Measurements from ENCODE around the gene REG1A.

REG1A gene

GRCh38 chr2:79120194-79120713, at the start of gene REG1A:
TSS of gene REG1A (plus strand) at chr2:79120488. CDS start at chr2:79120862, 374 bp downstream.
- Mint-ChIP-seq H3K4me3 (no peak within 1 kb of the TSS), H3K27ac (no peak within 1 kb of the TSS), H3K4me1 (no peaks in the 10 kb centered on the region), H3K36me3 (no peaks in the 10 kb centered on the region), H3K9me3 (peaks cover 19% of the 10 kb centered on the region)
- DNase-seq (ENCODE audit: low spot score in 2 of 2) = no peak
- no peak for ATAC-seq

GRCh38 chr2:79071078-79071477, 49.2 kb upstream of the REG1A start:
- no peak for DNase-seq (ENCODE audit: low spot score in 2 of 2)
- no peaks in the 10 kb centered on the region for H3K36me3 Mint-ChIP-seq
- no peak overlapping the region for H3K27ac Mint-ChIP-seq
- no peaks in the 10 kb centered on the region for H3K4me1 Mint-ChIP-seq
- ATAC-seq = no peak
- no peak overlapping the region for H3K4me3 Mint-ChIP-seq
- peaks cover 22% of the 10 kb centered on the region for H3K9me3 Mint-ChIP-seq

GRCh38 chr2:79082987-79083386, 37.3 kb upstream of the REG1A start:
- Mint-ChIP-seq H3K27ac (no peak overlapping the region), H3K4me1 (no peaks in the 10 kb centered on the region), H3K9me3 (peaks cover 26% of the 10 kb centered on the region)

GRCh38 chr2:79083597-79084251, 36.6 kb upstream of the REG1A start:
- no peak for ATAC-seq
- no peak for DNase-seq (ENCODE audit: low spot score in 2 of 2)
- H3K4me1 Mint-ChIP-seq = no peaks in the 10 kb centered on the region
- no peaks in the 10 kb centered on the region for H3K36me3 Mint-ChIP-seq
- no peak overlapping the region for H3K4me3 Mint-ChIP-seq
- no peak overlapping the region for H3K27ac Mint-ChIP-seq
- peaks cover 26% of the 10 kb centered on the region for H3K9me3 Mint-ChIP-seq

More at GRCh38 chr2:79082987-79083386, 37.3 kb upstream of the REG1A start:
- no peak for DNase-seq (ENCODE audit: low spot score in 2 of 2)
- no peaks in the 10 kb centered on the region for H3K36me3 Mint-ChIP-seq
- no peak for ATAC-seq
- H3K4me3 Mint-ChIP-seq = no peak overlapping the region

GRCh38 chr2:79084495-79085135, 35.7 kb upstream of the REG1A start:
- peaks cover 24% of the 10 kb centered on the region for H3K9me3 Mint-ChIP-seq
- no peak overlapping the region for H3K4me3 Mint-ChIP-seq
- DNase-seq (ENCODE audit: low spot score in 2 of 2) = no peak
- H3K36me3 Mint-ChIP-seq = no peaks in the 10 kb centered on the region
- ATAC-seq = no peak
- no peak overlapping the region for H3K27ac Mint-ChIP-seq
- H3K4me1 Mint-ChIP-seq = no peaks in the 10 kb centered on the region

- no peak overlapping the region for H3K27ac Mint-ChIP-seq
- H3K4me3 Mint-ChIP-seq = no peak overlapping the region
- no peak for ATAC-seq
- no peaks in the 10 kb centered on the region for H3K36me3 Mint-ChIP-seq
- no peak for DNase-seq (ENCODE audit: low spot score in 2 of 2)
- H3K4me1 Mint-ChIP-seq = no peaks in the 10 kb centered on the region
- peaks cover 24% of the 10 kb centered on the region for H3K9me3 Mint-ChIP-seq
Measured at GRCh38 chr2:79085382-79085781, 34.9 kb upstream of the REG1A start.

GRCh38 chr2:79086255-79086654, 34.0 kb upstream of the REG1A start:
- Mint-ChIP-seq H3K4me1 (no peaks in the 10 kb centered on the region), H3K4me3 (no peak overlapping the region), H3K36me3 (no peaks in the 10 kb centered on the region), H3K27ac (no peak overlapping the region), H3K9me3 (peaks cover 18% of the 10 kb centered on the region)
- ATAC-seq (no peak), DNase-seq (ENCODE audit: low spot score in 2 of 2) (no peak)

GRCh38 chr2:79087785-79088364, 32.4 kb upstream of the REG1A start, which contains the start of gene REG1B:
TSS of gene REG1B (minus strand) at chr2:79087993. CDS start at chr2:79087612, 381 bp downstream.
- Mint-ChIP-seq H3K4me3 (no peak within 1 kb of the TSS), H3K9me3 (peaks cover 11% of the 10 kb centered on the region), H3K36me3 (no peaks in the 10 kb centered on the region), H3K4me1 (no peaks in the 10 kb centered on the region), H3K27ac (no peak within 1 kb of the TSS)
- no peak for DNase-seq (ENCODE audit: low spot score in 2 of 2)
- no peak for ATAC-seq

GRCh38 chr2:79090693-79091092, 29.6 kb upstream of the REG1A start:
- no peaks in the 10 kb centered on the region for H3K4me1 Mint-ChIP-seq
- no peak for ATAC-seq
- no peaks in the 10 kb centered on the region for H3K36me3 Mint-ChIP-seq
- H3K27ac Mint-ChIP-seq = no peak overlapping the region
- H3K9me3 Mint-ChIP-seq = peaks cover 11% of the 10 kb centered on the region
- H3K4me3 Mint-ChIP-seq = no peak overlapping the region
- DNase-seq (ENCODE audit: low spot score in 2 of 2) = no peak

- no peak for DNase-seq (ENCODE audit: low spot score in 2 of 2)
- H3K36me3 Mint-ChIP-seq = no peaks in the 10 kb centered on the region
- no peak for ATAC-seq
- peaks cover 18% of the 10 kb centered on the region for H3K9me3 Mint-ChIP-seq
- no peaks in the 10 kb centered on the region for H3K4me1 Mint-ChIP-seq
- H3K4me3 Mint-ChIP-seq = no peak overlapping the region
- no peak overlapping the region for H3K27ac Mint-ChIP-seq
Measured at GRCh38 chr2:79097843-79098242, 22.4 kb upstream of the REG1A start.

GRCh38 chr2:79099140-79099686, 21.1 kb upstream of the REG1A start:
- no peak overlapping the region for H3K4me3 Mint-ChIP-seq
- peaks cover 18% of the 10 kb centered on the region for H3K9me3 Mint-ChIP-seq
- no peaks in the 10 kb centered on the region for H3K36me3 Mint-ChIP-seq
- ATAC-seq = no peak
- DNase-seq (ENCODE audit: low spot score in 2 of 2) = no peak
- H3K4me1 Mint-ChIP-seq = no peaks in the 10 kb centered on the region
- no peak overlapping the region for H3K27ac Mint-ChIP-seq

- Mint-ChIP-seq H3K4me1 (no peaks in the 10 kb centered on the region), H3K4me3 (no peak overlapping the region), H3K27ac (no peak overlapping the region), H3K36me3 (no peaks in the 10 kb centered on the region), H3K9me3 (peaks cover 18% of the 10 kb centered on the region)
- DNase-seq (ENCODE audit: low spot score in 2 of 2) (no peak), ATAC-seq (no peak)
Measured at GRCh38 chr2:79100285-79100684, 20.0 kb upstream of the REG1A start.

- ATAC-seq (no peak), DNase-seq (ENCODE audit: low spot score in 2 of 2) (no peak)
- H3K9me3 Mint-ChIP-seq = peaks cover 18% of the 10 kb centered on the region
- H3K36me3 Mint-ChIP-seq = no peaks in the 10 kb centered on the region
- H3K4me3 Mint-ChIP-seq = no peak overlapping the region
- H3K4me1 Mint-ChIP-seq = no peaks in the 10 kb centered on the region
- H3K27ac Mint-ChIP-seq = no peak overlapping the region
Measured at GRCh38 chr2:79101024-79101423, 19.3 kb upstream of the REG1A start.

- Mint-ChIP-seq H3K27ac (no peak overlapping the region), H3K4me3 (no peak overlapping the region), H3K9me3 (peaks cover 10% of the 10 kb centered on the region), H3K36me3 (no peaks in the 10 kb centered on the region), H3K4me1 (no peaks in the 10 kb centered on the region)
- DNase-seq (ENCODE audit: low spot score in 2 of 2) (no peak), ATAC-seq (no peak)
Measured at GRCh38 chr2:79103214-79103613, 17.1 kb upstream of the REG1A start.

GRCh38 chr2:79105259-79105658, 15.0 kb upstream of the REG1A start:
- no peaks in the 10 kb centered on the region for H3K4me1 Mint-ChIP-seq
- peaks cover 11% of the 10 kb centered on the region for H3K9me3 Mint-ChIP-seq
- no peaks in the 10 kb centered on the region for H3K36me3 Mint-ChIP-seq
- H3K27ac Mint-ChIP-seq = no peak overlapping the region
- no peak for DNase-seq (ENCODE audit: low spot score in 2 of 2)
- no peak overlapping the region for H3K4me3 Mint-ChIP-seq
- no peak for ATAC-seq
